ENCODE measurements around the gene ATXN2.

The ATXN2 gene

GRCh38 chr12:111420494-111420893 lies 178.6 kb downstream of the ATXN2 start:
- DNase-seq (ENCODE audit: low read depth in 2 of 3, low spot score in 1 of 3): no peak

- DNase-seq (ENCODE audit: low read depth in 2 of 3, low spot score in 1 of 3): no peak
These were observed 179.3 kb downstream of the ATXN2 start for GRCh38 chr12:111419784-111420183.

GRCh38 chr12:111418594-111418880 lies 180.6 kb downstream of the ATXN2 start:
- no peak for DNase-seq (ENCODE audit: low read depth in 2 of 3, low spot score in 1 of 3)

- DNase-seq (ENCODE audit: low read depth in 2 of 3, low spot score in 1 of 3): no peak
These were observed 181.1 kb downstream of the ATXN2 start for GRCh38 chr12:111417784-111418593.

GRCh38 chr12:111417290-111417689 lies 181.8 kb downstream of the ATXN2 start:
- DNase-seq (ENCODE audit: low read depth in 2 of 3, low spot score in 1 of 3): no peak

- DNase-seq (ENCODE audit: low read depth in 2 of 3, low spot score in 1 of 3): no peak
These were observed 184.3 kb downstream of the ATXN2 start for GRCh38 chr12:111414711-111415252.

- DNase-seq (ENCODE audit: low read depth in 2 of 3, low spot score in 1 of 3): no peak
These were observed 185.6 kb downstream of the ATXN2 start for GRCh38 chr12:111413442-111414086.

- DNase-seq (ENCODE audit: low read depth in 2 of 3, low spot score in 1 of 3): no peak
These were observed 186.2 kb downstream of the ATXN2 start for GRCh38 chr12:111412830-111413441.

GRCh38 chr12:111412007-111412829 lies 186.9 kb downstream of the ATXN2 start:
- no peak for DNase-seq (ENCODE audit: low read depth in 2 of 3, low spot score in 1 of 3)

- no peak for DNase-seq (ENCODE audit: low read depth in 2 of 3, low spot score in 1 of 3)
These were observed 187.8 kb downstream of the ATXN2 start for GRCh38 chr12:111411185-111411764.

- DNase-seq (ENCODE audit: low read depth in 2 of 3, low spot score in 1 of 3): no peak
These were observed 188.5 kb downstream of the ATXN2 start for GRCh38 chr12:111410431-111411184.

- DNase-seq (ENCODE audit: low read depth in 2 of 3, low spot score in 1 of 3): peak in 1 of 3 donors; percentile 31
These were observed 189.2 kb downstream of the ATXN2 start for GRCh38 chr12:111409780-111410430.

- DNase-seq (ENCODE audit: low read depth in 2 of 3, low spot score in 1 of 3): no peak
These were observed 189.7 kb downstream of the ATXN2 start for GRCh38 chr12:111409403-111409779.

- DNase-seq (ENCODE audit: low read depth in 2 of 3, low spot score in 1 of 3): no peak
These were observed 190.3 kb downstream of the ATXN2 start for GRCh38 chr12:111408686-111409402.

GRCh38 chr12:111408116-111408440 lies 191.0 kb downstream of the ATXN2 start:
- no peak for DNase-seq (ENCODE audit: low read depth in 2 of 3, low spot score in 1 of 3)

- no peak for DNase-seq (ENCODE audit: low read depth in 2 of 3, low spot score in 1 of 3)
These were observed 191.6 kb downstream of the ATXN2 start for GRCh38 chr12:111407377-111408115.

GRCh38 chr12:111406474-111407376 lies 192.4 kb downstream of the ATXN2 start:
- peak in 1 of 3 donors; percentile 50 for DNase-seq (ENCODE audit: low read depth in 2 of 3, low spot score in 1 of 3)
